GM23338 (cell line): ENCODE measurements around the gene DIPK1A. TPM values are rescaled to one million over a fixed set of nuclear protein-coding genes. Genes with fewer than 3 reads are reported as not detected.

ENCODE experiments used
- ATAC-seq: fragments of 200-7000 bp; cut with Tn5 transposase; 3 replicates; pipeline ENCODE4 v1.9.1; 2020
- DNase-seq: peaks from one replicate; pipeline ENCODE4 v3.0.0-alpha.2; 2015; ENCODE audit warnings: low spot score
- H2AFZ ChIP-seq: fragments of 200-600 bp; sonication (generic); 2 replicates; pipeline ENCODE4 v1.8.0; 2016; ENCODE audit warnings: antibody characterized with exemption, mild to moderate bottlenecking, moderate library complexity
- H3F3A ChIP-seq: fragments of 200-600 bp; sonication (generic); replicated peaks from 2 replicates; pipeline ENCODE4 v1.8.0; 2017; ENCODE audit warnings: antibody characterized with exemption, mixed run types, low read depth
- H3K27ac ChIP-seq: fragments of 200-600 bp; sonication (generic); 2 replicates; pipeline ENCODE4 v1.6.1; 2016; ENCODE audit warnings: low read depth
- H3K27me3 ChIP-seq: fragments of 200-600 bp; sonication (generic); 2 replicates; pipeline ENCODE4 v1.8.0; 2016; ENCODE audit warnings: mild to moderate bottlenecking, mixed run types, moderate library complexity; ENCODE audit not compliant: insufficient read depth
- H3K36me3 ChIP-seq: fragments of 200-600 bp; sonication (generic); 2 replicates; pipeline ENCODE4 v1.8.0; 2016; ENCODE audit warnings: mild to moderate bottlenecking; ENCODE audit not compliant: insufficient read depth
- H3K4me1 ChIP-seq: fragments of 200-600 bp; sonication (generic); 2 replicates; pipeline ENCODE4 v1.8.0; 2016; ENCODE audit warnings: mild to moderate bottlenecking, moderate library complexity; ENCODE audit not compliant: insufficient read depth
- H3K4me2 ChIP-seq: fragments of 200-600 bp; sonication (generic); 2 replicates; pipeline ENCODE4 v1.7.1; 2017; ENCODE audit warnings: mixed run types
- H3K4me3 ChIP-seq: fragments of 200-600 bp; sonication (generic); 2 replicates; pipeline ENCODE4 v1.6.1; 2016; ENCODE audit warnings: mixed run types
- H3K79me2 ChIP-seq: fragments of 200-600 bp; sonication (generic); replicated peaks from 2 replicates; pipeline ENCODE4 v1.8.0; 2017; ENCODE audit warnings: mild to moderate bottlenecking; ENCODE audit not compliant: insufficient read depth
- H3K9me2 ChIP-seq: fragments of 200-600 bp; sonication (generic); 2 replicates; pipeline ENCODE4 v1.8.0; 2017; ENCODE audit not compliant: insufficient read depth
- H4K20me1 ChIP-seq: fragments of 200-600 bp; sonication (generic); replicated peaks from 2 replicates; pipeline ENCODE4 v1.8.0; 2017; ENCODE audit warnings: mild to moderate bottlenecking; ENCODE audit not compliant: insufficient read depth
- H3K27ac Mint-ChIP-seq: 2 replicates; pipeline ENCODE4 v1.8.0; 2020; ENCODE audit warnings: inconsistent platforms, mild to moderate bottlenecking, moderate library complexity, mixed read lengths
- H3K27me3 Mint-ChIP-seq: 3 replicates; pipeline ENCODE4 v1.8.0; 2022; ENCODE audit warnings: low read depth, mild to moderate bottlenecking, moderate library complexity, mixed read lengths, inconsistent platforms; ENCODE audit not compliant: insufficient read depth, poor library complexity
- H3K36me3 Mint-ChIP-seq: 3 replicates; pipeline ENCODE4 v1.8.0; 2021; ENCODE audit warnings: low read depth, mild to moderate bottlenecking, inconsistent platforms, moderate library complexity, mixed read lengths
- H3K4me1 Mint-ChIP-seq: 3 replicates; pipeline ENCODE4 v1.8.0; 2020; ENCODE audit warnings: mild to moderate bottlenecking, inconsistent platforms, mixed read lengths
- H3K4me3 Mint-ChIP-seq: 3 replicates; pipeline ENCODE4 v1.8.0; 2021; ENCODE audit warnings: moderate library complexity, mild to moderate bottlenecking, inconsistent platforms, mixed read lengths
- H3K9me3 Mint-ChIP-seq: 3 replicates; pipeline ENCODE4 v1.8.0; 2020; ENCODE audit warnings: moderate library complexity, mild to moderate bottlenecking, inconsistent platforms, mixed read lengths
- CTCF ChIP-seq, 2 experiments: fragments of 200-600 bp in 1 of 2; sonication (generic) in 1 of 2; conservative IDR thresholded peaks; 2 replicates each; pipeline versions ENCODE4 v1.5.1 to v1.6.1; 2016 to 2017; ENCODE audit warnings: antibody characterized with exemption in 2 of 2, low read depth in 2 of 2, mild to moderate bottlenecking in 2 of 2, moderate library complexity in 1 of 2
- EZH2 ChIP-seq: fragments of 200-600 bp; sonication (generic); IDR thresholded peaks from one replicate; pipeline ENCODE4 v1.8.0; 2017; ENCODE audit warnings: antibody characterized with exemption, mild to moderate bottlenecking, low read depth; ENCODE audit not compliant: unreplicated experiment
- EZH2phosphoT487 ChIP-seq: fragments of 200-600 bp; sonication (generic); IDR thresholded peaks from one replicate; pipeline ENCODE4 v1.8.1; 2018; ENCODE audit warnings: antibody characterized with exemption; ENCODE audit not compliant: unreplicated experiment
- JUNB ChIP-seq: IDR thresholded peaks from one replicate; pipeline ENCODE4 v1.6.1; 2016; ENCODE audit warnings: antibody characterized with exemption; ENCODE audit not compliant: unreplicated experiment
- NANOG ChIP-seq: IDR thresholded peaks from 2 replicates; pipeline ENCODE4 v1.6.1; 2016; ENCODE audit warnings: antibody characterized with exemption, borderline replicate concordance
- POLR2AphosphoS5 ChIP-seq: IDR thresholded peaks from 2 replicates; pipeline ENCODE4 v1.6.1; 2016; ENCODE audit warnings: antibody characterized with exemption, low read depth
- STAT1 ChIP-seq: IDR thresholded peaks from one replicate; pipeline ENCODE4 v1.6.1; 2016; ENCODE audit warnings: antibody characterized with exemption; ENCODE audit not compliant: unreplicated experiment
- ZNF114 ChIP-seq: fragments of 250-450 bp; sonication (Bioruptor Pico); IDR thresholded peaks from 2 replicates; pipeline ENCODE4 v1.5.0; 2020; ENCODE audit warnings: mild to moderate bottlenecking, moderate library complexity
- ZNF462 ChIP-seq: fragments of 250-450 bp; sonication (Bioruptor Pico); IDR thresholded peaks from 2 replicates; pipeline ENCODE4 v1.5.0; 2020; ENCODE audit warnings: mild to moderate bottlenecking, moderate library complexity
- polyA plus RNA-seq: library from polyadenylated mRNA; unstranded; fragments of >200 nt; fragmentation: Nextera tagmentation; extraction: Ambion mirVana; gene quantifications from 2 replicates; pipeline ENCODE4 v1.2.1, GENCODE V29; 2016
- total RNA-seq: library from RNA; depleted of rRNA; stranded (reverse); fragments of >200 nt; shearing (Covaris generic); gene quantifications from 2 replicates; pipeline ENCODE4 v1.2.3, GENCODE V29; 2014

The DIPK1A gene
- total and polyA plus RNA-seq, 2 experiments from 2014 or later, result 4.8 to 6.1 TPM

- TF ChIP-seq ZNF462 (CRISPR knock-in tag) (no peak), ZNF114 (CRISPR knock-in tag) (no peak), NANOG (no peak), EZH2phosphoT487 (no peak), EZH2 (no peak), JUNB (no peak), STAT1 (no peak)
Observed at GRCh38 chr1:92931691-92932090, 29.6 kb downstream of the DIPK1A start (continued).

GRCh38 chr1:92929461-92929860, 31.8 kb downstream of the DIPK1A start:
- Histone ChIP-seq H3K9me2 (no peaks in the 10 kb centered on the region), H3K4me1 (no peaks in the 10 kb centered on the region), H3K4me3 (no peak overlapping the region), H2AFZ (no peak overlapping the region), H3K27ac (no peak overlapping the region), H3K79me2 (no peaks in the 10 kb centered on the region), H3K4me2 (no peak overlapping the region), H4K20me1 (no peaks in the 10 kb centered on the region), H3F3A (no peaks in the 10 kb centered on the region), H3K27me3 (no peaks in the 10 kb centered on the region), H3K36me3 (no peaks in the 10 kb centered on the region)
- no peak for DNase-seq
- ATAC-seq, result no peak
- H3K27me3 Mint-ChIP-seq, result no peaks in the 10 kb centered on the region
- H3K4me1 Mint-ChIP-seq, result peaks cover 10% of the 10 kb centered on the region
- no peak overlapping the region for H3K27ac Mint-ChIP-seq
- no peaks in the 10 kb centered on the region for H3K9me3 Mint-ChIP-seq
- no peak overlapping the region for H3K4me3 Mint-ChIP-seq
- H3K36me3 Mint-ChIP-seq, result no peaks in the 10 kb centered on the region
- TF ChIP-seq JUNB (no peak), POLR2AphosphoS5 (no peak), CTCF (conservative IDR thresholded peaks at IDR 0.05; ENCODE audit: low read depth in 2 of 2) (no peak)
